ENCODE measurements around the gene XYLT1. TPM values are rescaled to one million over a fixed set of nuclear protein-coding genes. Genes with fewer than 3 reads are reported as not detected.

Gene XYLT1
- total and polyA plus RNA-seq, 2 of the 13 experiments (the other 11 are each of a cell fraction or from before 2014, with no cell fraction given): not detected

- TF ChIP-seq KLF6 (CRISPR knock-in tag; IDR thresholded peaks at IDR 0.05): 0 out of 2 replicates have a peak, but pooled peaks have one; percentile 56
- 0 out of 2 replicates have a peak, but pooled peaks have one; percentile 10 for TF ChIP-seq RXRB (CRISPR knock-in tag; IDR thresholded peaks at IDR 0.05; ENCODE audit: borderline replicate concordance)
- TF ChIP-seq TRIM24 (CRISPR knock-in tag; IDR thresholded peaks at IDR 0.05): no peak
- peak; percentile 66; the same call in 1 of the 2 replicates for TF ChIP-seq ZFP37 (CRISPR knock-in tag; IDR thresholded peaks at IDR 0.05; ENCODE audit: borderline replicate concordance)
- no peak for TF ChIP-seq ZNF143 (CRISPR knock-in tag; IDR thresholded peaks at IDR 0.05)
- 0 out of 2 replicates have a peak, but pooled peaks have one; percentile 46 for TF ChIP-seq ZNF232 (CRISPR knock-in tag; IDR thresholded peaks at IDR 0.05; ENCODE audit: borderline replicate concordance)
- no peak for TF ChIP-seq ZNF775 (CRISPR knock-in tag; IDR thresholded peaks at IDR 0.05; ENCODE audit: borderline replicate concordance)
- peak; percentile 20; the same call in 1 of the 2 replicates for TF ChIP-seq FOXK1 (CRISPR knock-in tag; IDR thresholded peaks at IDR 0.05; ENCODE audit: borderline replicate concordance, low read depth)
- TF ChIP-seq, protein P1, sequence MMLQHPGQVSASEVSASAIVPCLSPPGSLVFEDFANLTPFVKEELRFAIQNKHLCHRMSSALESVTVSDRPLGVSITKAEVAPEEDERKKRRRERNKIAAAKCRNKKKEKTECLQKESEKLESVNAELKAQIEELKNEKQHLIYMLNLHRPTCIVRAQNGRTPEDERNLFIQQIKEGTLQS (CRISPR knock-in tag; IDR thresholded peaks at IDR 0.05): 0 out of 2 replicates have a peak, but pooled peaks have one; percentile 47
- TF ChIP-seq ZNF792 (CRISPR knock-in tag; IDR thresholded peaks at IDR 0.05): no peak; the same call in 1 of the 2 replicates
- no peak for TF ChIP-seq ZNF292 (CRISPR knock-in tag; IDR thresholded peaks at IDR 0.05; ENCODE audit: borderline replicate concordance, low read depth)
- TF ChIP-seq RFX1 (IDR thresholded peaks at IDR 0.05): no peak
- TF ChIP-seq, protein P2, sequence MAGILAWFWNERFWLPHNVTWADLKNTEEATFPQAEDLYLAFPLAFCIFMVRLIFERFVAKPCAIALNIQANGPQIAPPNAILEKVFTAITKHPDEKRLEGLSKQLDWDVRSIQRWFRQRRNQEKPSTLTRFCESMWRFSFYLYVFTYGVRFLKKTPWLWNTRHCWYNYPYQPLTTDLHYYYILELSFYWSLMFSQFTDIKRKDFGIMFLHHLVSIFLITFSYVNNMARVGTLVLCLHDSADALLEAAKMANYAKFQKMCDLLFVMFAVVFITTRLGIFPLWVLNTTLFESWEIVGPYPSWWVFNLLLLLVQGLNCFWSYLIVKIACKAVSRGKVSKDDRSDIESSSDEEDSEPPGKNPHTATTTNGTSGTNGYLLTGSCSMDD (CRISPR knock-in tag; IDR thresholded peaks at IDR 0.05): peak; percentile 70; the same call in 1 of the 2 replicates
- TF ChIP-seq AKNA (CRISPR knock-in tag; IDR thresholded peaks at IDR 0.05; ENCODE audit: borderline replicate concordance): 0 out of 2 replicates have a peak, but pooled peaks have one; percentile 51
- TF ChIP-seq, protein P3, sequence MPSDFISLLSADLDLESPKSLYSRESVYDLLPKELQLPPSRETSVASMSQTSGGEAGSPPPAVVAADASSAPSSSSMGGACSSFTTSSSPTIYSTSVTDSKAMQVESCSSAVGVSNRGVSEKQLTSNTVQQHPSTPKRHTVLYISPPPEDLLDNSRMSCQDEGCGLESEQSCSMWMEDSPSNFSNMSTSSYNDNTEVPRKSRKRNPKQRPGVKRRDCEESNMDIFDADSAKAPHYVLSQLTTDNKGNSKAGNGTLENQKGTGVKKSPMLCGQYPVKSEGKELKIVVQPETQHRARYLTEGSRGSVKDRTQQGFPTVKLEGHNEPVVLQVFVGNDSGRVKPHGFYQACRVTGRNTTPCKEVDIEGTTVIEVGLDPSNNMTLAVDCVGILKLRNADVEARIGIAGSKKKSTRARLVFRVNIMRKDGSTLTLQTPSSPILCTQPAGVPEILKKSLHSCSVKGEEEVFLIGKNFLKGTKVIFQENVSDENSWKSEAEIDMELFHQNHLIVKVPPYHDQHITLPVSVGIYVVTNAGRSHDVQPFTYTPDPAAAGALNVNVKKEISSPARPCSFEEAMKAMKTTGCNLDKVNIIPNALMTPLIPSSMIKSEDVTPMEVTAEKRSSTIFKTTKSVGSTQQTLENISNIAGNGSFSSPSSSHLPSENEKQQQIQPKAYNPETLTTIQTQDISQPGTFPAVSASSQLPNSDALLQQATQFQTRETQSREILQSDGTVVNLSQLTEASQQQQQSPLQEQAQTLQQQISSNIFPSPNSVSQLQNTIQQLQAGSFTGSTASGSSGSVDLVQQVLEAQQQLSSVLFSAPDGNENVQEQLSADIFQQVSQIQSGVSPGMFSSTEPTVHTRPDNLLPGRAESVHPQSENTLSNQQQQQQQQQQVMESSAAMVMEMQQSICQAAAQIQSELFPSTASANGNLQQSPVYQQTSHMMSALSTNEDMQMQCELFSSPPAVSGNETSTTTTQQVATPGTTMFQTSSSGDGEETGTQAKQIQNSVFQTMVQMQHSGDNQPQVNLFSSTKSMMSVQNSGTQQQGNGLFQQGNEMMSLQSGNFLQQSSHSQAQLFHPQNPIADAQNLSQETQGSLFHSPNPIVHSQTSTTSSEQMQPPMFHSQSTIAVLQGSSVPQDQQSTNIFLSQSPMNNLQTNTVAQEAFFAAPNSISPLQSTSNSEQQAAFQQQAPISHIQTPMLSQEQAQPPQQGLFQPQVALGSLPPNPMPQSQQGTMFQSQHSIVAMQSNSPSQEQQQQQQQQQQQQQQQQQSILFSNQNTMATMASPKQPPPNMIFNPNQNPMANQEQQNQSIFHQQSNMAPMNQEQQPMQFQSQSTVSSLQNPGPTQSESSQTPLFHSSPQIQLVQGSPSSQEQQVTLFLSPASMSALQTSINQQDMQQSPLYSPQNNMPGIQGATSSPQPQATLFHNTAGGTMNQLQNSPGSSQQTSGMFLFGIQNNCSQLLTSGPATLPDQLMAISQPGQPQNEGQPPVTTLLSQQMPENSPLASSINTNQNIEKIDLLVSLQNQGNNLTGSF (CRISPR knock-in tag; IDR thresholded peaks at IDR 0.05): no peak
- TF ChIP-seq, protein P4, sequence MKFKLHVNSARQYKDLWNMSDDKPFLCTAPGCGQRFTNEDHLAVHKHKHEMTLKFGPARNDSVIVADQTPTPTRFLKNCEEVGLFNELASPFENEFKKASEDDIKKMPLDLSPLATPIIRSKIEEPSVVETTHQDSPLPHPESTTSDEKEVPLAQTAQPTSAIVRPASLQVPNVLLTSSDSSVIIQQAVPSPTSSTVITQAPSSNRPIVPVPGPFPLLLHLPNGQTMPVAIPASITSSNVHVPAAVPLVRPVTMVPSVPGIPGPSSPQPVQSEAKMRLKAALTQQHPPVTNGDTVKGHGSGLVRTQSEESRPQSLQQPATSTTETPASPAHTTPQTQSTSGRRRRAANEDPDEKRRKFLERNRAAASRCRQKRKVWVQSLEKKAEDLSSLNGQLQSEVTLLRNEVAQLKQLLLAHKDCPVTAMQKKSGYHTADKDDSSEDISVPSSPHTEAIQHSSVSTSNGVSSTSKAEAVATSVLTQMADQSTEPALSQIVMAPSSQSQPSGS (CRISPR knock-in tag; IDR thresholded peaks at IDR 0.05): peak; percentile 50; the same call in 1 of the 2 replicates
- no peak for TF ChIP-seq ZNF24 (IDR thresholded peaks at IDR 0.05)
Observed at GRCh38 chr16:17149904-17150483, 320.8 kb downstream of the XYLT1 start (continued).

Measured in HepG2 (cell line).